GM12891 (cell line): Measurements from ENCODE around the gene CCDC195.
"Not testable (repeated sequence)": the region's sequence is repeated elsewhere in the genome, so short reads cannot be mapped to it uniquely, and the experiment has no call there.

ENCODE experiments used
- POLR2A ChIP-seq: IDR thresholded peaks from 2 replicates; pipeline ENCODE4 v1.6.1; 2011; ENCODE audit warnings: low read depth, low read length, control low read depth
- POLR2AphosphoS5 ChIP-seq: IDR thresholded peaks from 2 replicates; pipeline ENCODE4 v1.6.1; 2011; ENCODE audit warnings: low read depth, low read length, control low read depth
- SPI1 ChIP-seq: IDR thresholded peaks from 2 replicates; pipeline ENCODE4 v1.6.1; 2011; ENCODE audit warnings: low read depth, low read length, control low read depth

DNA sequence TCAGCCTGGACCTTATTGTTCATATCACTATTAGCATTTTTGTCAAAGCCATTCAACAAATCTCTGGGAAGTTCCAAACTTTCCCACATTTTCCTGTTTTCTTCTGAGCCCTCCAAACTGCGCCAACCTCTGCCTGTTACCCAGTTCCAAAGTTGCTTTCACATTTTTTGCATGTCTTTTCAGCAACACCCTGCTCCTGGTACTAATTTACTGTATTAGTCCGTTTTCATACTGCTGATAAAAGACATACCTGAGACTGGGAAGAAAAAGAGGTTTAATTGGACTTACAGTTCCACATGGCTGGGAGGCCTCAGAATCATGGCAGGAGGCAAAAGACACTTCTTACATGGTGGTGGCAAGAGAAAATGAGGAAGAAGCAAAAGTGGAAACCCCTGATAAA lies 52.8 kb downstream of the CCDC195 start:
- TF ChIP-seq POLR2A, POLR2AphosphoS5, SPI1: not testable (repeated sequence)
